ENCODE measurements around the gene WFIKKN1.

The WFIKKN1 gene

GRCh38 chr16:637081-638018 is 6.6 kb downstream of the WFIKKN1 start:
- peak; percentile 82 for DNase-seq (ENCODE audit: low read depth)

GRCh38 chr16:638034-638543 is 7.3 kb downstream of the WFIKKN1 start:
- DNase-seq (ENCODE audit: low read depth) = no peak

- no peak for DNase-seq (ENCODE audit: low read depth)
Observed at GRCh38 chr16:638836-639235, 8.1 kb downstream of the WFIKKN1 start.

- no peak for DNase-seq (ENCODE audit: low read depth)
Observed at GRCh38 chr16:640614-641013, 9.8 kb downstream of the WFIKKN1 start.

- DNase-seq (ENCODE audit: low read depth) = peak; percentile 46
Observed at GRCh38 chr16:641326-642188, 10.8 kb downstream of the WFIKKN1 start, which contains the start of gene MCRIP2. MCRIP2 (plus strand) TSS chr16:641828; CDS start chr16:641992, 164 bp downstream.

- DNase-seq (ENCODE audit: low read depth) = no peak
Observed at GRCh38 chr16:642189-643049, 11.6 kb downstream of the WFIKKN1 start.

GRCh38 chr16:643050-643368 is 12.2 kb downstream of the WFIKKN1 start:
- DNase-seq (ENCODE audit: low read depth) = no peak

- no peak for DNase-seq (ENCODE audit: low read depth)
Observed at GRCh38 chr16:644556-644955, 13.8 kb downstream of the WFIKKN1 start.

GRCh38 chr16:645852-646678 is 15.3 kb downstream of the WFIKKN1 start:
- DNase-seq (ENCODE audit: low read depth) = no peak

- no peak for DNase-seq (ENCODE audit: low read depth)
Observed at GRCh38 chr16:646679-647172, 15.9 kb downstream of the WFIKKN1 start.

GRCh38 chr16:647173-647902 is 16.6 kb downstream of the WFIKKN1 start:
- DNase-seq (ENCODE audit: low read depth) = no peak

- DNase-seq (ENCODE audit: low read depth) = no peak
Observed at GRCh38 chr16:648071-648780, 17.4 kb downstream of the WFIKKN1 start.

GRCh38 chr16:648781-649589 is 18.2 kb downstream of the WFIKKN1 start, which contains the start of gene WDR90:
WDR90 (plus strand) TSS chr16:649365; CDS start chr16:649417, 52 bp downstream.
- DNase-seq (ENCODE audit: low read depth) = peak; percentile 91

GRCh38 chr16:649631-650030 is 18.8 kb downstream of the WFIKKN1 start:
- no peak for DNase-seq (ENCODE audit: low read depth)

- DNase-seq (ENCODE audit: low read depth) = no peak
Observed at GRCh38 chr16:651844-652243, 21.1 kb downstream of the WFIKKN1 start.

- no peak for DNase-seq (ENCODE audit: low read depth)
Observed at GRCh38 chr16:652454-653305, 21.9 kb downstream of the WFIKKN1 start.

GRCh38 chr16:654034-654433 is 23.2 kb downstream of the WFIKKN1 start:
- no peak for DNase-seq (ENCODE audit: low read depth)

Data from stimulated activated CD8-positive, alpha-beta memory T cell treated with anti-CD3 and anti-CD28 coated beads, Interleukin-15, amount 100 ng/mL, for 24 hours (primary cell).